ENCODE data around the gene ARHGAP12.

The ARHGAP12 gene

GRCh38 chr10:31958856-31959255 lies 30.2 kb upstream of the ARHGAP12 start:
- DNase-seq (ENCODE audit: extremely low read depth, low read depth), result no peak
- H3K4me3 ChIP-seq (replicated peaks; ENCODE audit: low read depth, low read length), result no peak overlapping the region
- no peak for TF ChIP-seq CTCF (IDR thresholded peaks at IDR 0.05; ENCODE audit: low read depth, low read length, missing control alignments)

GRCh38 chr10:31956200-31956946 lies 27.7 kb upstream of the ARHGAP12 start:
- DNase-seq (ENCODE audit: extremely low read depth, low read depth), result no peak
- TF ChIP-seq CTCF (IDR thresholded peaks at IDR 0.05; ENCODE audit: low read depth, low read length, missing control alignments), result no peak
- no peak overlapping the region for H3K4me3 ChIP-seq (replicated peaks; ENCODE audit: low read depth, low read length)

- no peak for DNase-seq (ENCODE audit: extremely low read depth, low read depth)
These were observed 26.0 kb upstream of the ARHGAP12 start for GRCh38 chr10:31954410-31955191.

GRCh38 chr10:31953480-31953879 lies 24.8 kb upstream of the ARHGAP12 start:
- TF ChIP-seq CTCF (IDR thresholded peaks at IDR 0.05; ENCODE audit: low read depth, low read length, missing control alignments), result no peak
- no peak overlapping the region for H3K4me3 ChIP-seq (replicated peaks; ENCODE audit: low read depth, low read length)

More at GRCh38 chr10:31954410-31955191, 26.0 kb upstream of the ARHGAP12 start:
- no peak overlapping the region for H3K4me3 ChIP-seq (replicated peaks; ENCODE audit: low read depth, low read length)
- no peak for TF ChIP-seq CTCF (IDR thresholded peaks at IDR 0.05; ENCODE audit: low read depth, low read length, missing control alignments)

GRCh38 chr10:31953080-31953479 lies 24.4 kb upstream of the ARHGAP12 start:
- no peak overlapping the region for H3K4me3 ChIP-seq (replicated peaks; ENCODE audit: low read depth, low read length)
- TF ChIP-seq CTCF (IDR thresholded peaks at IDR 0.05; ENCODE audit: low read depth, low read length, missing control alignments), result no peak
- DNase-seq (ENCODE audit: extremely low read depth, low read depth), result no peak

More at GRCh38 chr10:31953480-31953879, 24.8 kb upstream of the ARHGAP12 start:
- DNase-seq (ENCODE audit: extremely low read depth, low read depth), result no peak

GRCh38 chr10:31952066-31952465 lies 23.4 kb upstream of the ARHGAP12 start:
- no peak overlapping the region for H3K4me3 ChIP-seq (replicated peaks; ENCODE audit: low read depth, low read length)
- no peak for DNase-seq (ENCODE audit: extremely low read depth, low read depth)
- TF ChIP-seq CTCF (IDR thresholded peaks at IDR 0.05; ENCODE audit: low read depth, low read length, missing control alignments), result no peak
